Non-pigmented ciliary epithelial cell (primary cell): ENCODE measurements around the gene RYR2.
"Not testable (repeated sequence)": the region's sequence is repeated elsewhere in the genome, so short reads cannot be mapped to it uniquely, and the experiment has no call there.

ENCODE experiments used
- DNase-seq: peaks from one replicate; pipeline ENCODE4 v3.0.0-alpha.2; 2010; ENCODE audit warnings: low read depth

The RYR2 gene

DNA sequence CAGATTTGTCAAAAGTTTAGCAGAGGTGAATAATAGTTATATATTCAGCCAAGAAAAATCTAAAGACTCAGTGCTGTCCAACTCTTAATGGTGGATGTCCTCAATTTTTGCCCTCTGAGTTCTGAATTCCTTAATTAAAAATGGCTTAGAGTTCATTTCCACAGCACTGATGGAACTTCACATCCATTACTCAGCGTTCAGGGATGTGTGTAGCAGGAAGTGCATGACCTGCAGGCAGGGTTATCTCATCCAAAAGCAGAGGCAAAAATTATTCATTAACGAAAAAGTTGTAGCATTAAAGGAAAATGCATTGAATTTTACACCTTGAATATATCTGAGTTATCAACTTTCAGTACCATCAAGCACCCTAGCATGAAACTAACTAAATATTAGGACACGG is 752.1 kb downstream of the RYR2 start:
- no peak for DNase-seq

DNA sequence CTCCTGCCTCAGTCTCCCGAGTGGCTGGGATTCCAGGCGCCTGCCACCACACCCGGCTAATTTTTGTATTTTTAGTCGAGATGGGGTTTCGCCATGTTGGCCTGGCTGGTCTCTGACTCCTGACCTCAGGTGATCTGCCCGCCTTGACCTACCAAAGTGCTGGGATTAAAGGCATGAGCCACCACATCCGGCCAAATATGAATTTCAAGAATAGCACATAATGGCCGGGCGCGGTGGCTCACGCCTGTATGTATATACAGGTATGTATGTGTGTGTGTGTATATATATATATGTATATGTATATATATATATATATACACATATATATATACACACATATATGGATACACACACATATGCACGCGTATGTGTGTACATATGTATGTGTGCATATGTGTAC is 753.6 kb downstream of the RYR2 start:
- no peak for DNase-seq

DNA sequence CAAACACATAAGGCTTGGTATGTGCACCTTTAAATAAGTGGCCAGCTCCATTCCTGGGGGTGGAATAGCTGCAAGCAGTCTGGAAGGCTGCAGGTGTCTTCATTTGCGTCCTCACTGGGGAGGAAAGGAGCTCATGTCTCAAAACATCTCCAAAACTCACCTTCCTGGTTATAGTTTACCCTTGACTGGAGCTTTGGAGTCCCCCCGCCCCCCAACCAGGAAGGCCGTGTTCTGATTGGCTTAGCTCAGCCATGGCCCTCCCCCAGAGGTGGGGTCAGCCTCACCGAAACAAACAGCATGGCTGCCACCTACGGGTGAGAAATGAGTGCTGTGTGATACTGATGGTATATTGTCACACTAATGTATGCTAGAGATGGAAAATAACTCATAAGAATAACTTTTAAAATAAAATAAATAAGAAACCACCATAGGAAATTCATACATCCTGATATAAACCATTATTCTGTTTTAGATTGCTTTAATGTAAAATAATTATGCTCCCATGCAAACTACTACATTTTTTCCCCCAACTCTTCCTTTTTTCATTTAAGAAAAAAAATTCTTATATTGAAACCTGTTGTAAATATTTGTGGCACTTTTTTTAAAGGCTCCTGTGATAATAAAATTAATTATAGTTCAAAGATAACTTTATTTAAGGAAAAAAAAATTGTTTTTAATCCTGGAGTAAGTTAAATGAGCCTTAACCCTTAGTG is 757.9 kb downstream of the RYR2 start:
- no peak for DNase-seq

DNA sequence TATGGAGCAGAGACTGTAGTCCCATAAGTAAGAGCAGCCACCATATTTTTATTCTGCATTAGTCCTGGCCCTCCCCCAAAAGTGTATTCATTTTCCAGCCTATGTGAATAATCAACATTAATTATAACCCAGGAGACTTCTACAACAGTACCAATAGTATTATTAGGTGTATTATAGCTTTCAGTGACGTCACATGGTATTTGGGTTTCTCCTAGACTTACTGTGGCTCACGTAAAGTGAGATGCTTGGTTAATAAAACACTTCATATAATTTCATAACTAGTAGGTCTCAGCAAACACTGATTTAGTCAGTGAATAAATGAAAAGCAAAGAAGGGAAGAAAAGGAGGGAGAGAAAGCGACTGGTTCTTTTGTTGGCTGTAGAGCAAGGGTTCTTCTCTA is 762.5 kb downstream of the RYR2 start:
- DNase-seq = no peak

DNA sequence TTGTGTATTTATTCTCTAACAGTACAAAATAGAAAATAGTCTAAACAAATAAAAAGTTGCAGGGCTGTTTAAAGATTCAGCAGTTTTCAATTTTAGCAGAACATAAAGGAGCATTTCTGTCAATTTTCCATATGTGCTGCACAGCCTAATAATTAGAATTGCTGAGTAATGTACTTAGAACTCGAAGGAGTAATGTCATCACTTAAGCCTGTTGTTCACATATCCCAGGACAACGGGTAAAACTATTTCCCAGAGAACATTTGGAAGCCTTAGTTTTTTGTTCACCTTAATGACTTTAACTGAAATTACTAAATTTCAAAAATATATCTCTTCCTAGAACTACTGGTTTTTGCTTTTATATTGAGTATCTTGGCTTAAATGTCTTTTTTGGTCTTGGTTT is 767.1 kb downstream of the RYR2 start:
- no peak for DNase-seq

DNA sequence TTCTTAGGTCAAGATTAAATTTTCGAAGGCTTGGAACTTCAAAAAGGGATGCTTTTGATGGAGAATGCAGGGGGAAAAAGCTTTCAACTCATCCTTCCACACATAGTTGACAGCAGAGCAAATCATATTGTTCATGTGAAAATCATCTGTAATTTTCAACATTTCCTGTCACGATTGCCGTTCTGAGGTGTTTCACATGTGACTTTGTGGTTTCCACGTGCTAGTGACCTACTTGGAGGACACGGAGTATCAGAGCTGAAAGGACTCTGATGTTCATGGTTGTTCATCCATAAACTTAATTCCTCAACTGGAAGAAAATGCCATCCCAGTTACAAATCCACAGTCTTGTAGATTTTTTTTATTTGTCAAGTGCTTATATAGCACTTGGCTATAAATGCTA is 769.6 kb downstream of the RYR2 start:
- no peak for DNase-seq

DNA sequence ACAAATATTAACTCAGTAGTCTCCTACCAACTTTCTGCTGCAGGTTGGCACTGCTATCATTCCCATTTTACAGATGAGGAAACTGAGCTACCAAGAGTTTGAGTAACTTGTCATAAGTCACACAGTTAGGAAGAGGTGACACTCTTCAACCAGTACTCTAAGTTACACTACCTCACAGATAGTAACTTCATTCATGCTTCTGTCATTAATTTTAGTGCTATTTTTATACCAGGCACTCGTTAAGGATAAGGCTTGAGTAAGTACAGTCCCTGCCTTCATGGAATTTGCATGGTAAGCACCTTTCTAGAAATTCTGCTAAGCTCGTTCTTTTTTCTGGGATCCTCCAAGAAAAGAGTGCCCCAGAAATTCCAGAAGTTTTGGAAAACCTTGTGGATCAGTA is 770.1 kb downstream of the RYR2 start:
- no peak for DNase-seq

DNA sequence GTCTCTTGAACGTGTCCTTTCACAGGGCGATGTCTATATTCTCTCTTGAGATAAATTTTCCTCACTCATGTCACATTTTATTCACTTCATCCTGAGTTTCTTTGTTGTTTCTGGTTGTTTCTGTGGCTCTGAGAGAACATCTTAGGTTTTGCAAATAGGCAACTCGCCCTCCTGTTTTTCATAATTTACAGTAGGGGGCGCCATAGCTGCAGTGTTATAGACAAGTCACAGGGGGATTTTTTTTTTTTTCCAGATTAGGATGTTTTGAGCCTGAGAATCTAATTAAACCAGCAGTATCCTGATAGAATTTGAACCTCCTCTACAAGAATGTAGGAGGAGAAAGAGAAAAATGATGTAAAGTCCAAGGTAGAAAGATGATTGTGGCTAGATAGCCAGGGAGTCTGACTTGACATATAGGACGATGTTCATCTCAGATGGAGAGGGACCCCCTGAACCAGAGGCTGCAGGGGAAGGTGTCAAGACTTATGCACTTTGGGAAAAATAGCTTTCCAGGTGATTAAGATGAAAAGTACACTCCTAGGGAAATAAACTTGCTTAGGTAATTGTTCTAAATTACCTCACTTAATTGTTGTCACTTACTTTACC is 772.4 kb downstream of the RYR2 start:
- DNase-seq = no peak

DNA sequence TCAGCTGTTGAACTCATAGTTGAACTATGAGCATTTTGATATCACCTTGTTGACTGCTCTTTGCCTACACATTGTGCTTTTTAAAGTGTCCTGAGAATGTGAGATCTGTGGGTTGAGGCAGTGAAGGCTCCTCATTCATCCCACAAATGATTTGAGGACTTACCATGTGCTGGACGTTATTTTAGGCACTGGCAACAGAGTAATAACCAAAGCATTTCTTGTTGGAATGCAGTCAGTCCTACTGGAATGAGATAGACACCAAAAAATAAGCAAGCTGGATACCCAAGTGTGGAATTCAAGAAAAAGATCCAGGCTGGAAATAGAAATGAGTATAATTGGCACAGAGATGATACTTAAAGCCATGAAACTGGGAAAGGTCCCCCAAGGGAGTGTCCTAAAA is 775.3 kb downstream of the RYR2 start:
- DNase-seq = no peak

DNA sequence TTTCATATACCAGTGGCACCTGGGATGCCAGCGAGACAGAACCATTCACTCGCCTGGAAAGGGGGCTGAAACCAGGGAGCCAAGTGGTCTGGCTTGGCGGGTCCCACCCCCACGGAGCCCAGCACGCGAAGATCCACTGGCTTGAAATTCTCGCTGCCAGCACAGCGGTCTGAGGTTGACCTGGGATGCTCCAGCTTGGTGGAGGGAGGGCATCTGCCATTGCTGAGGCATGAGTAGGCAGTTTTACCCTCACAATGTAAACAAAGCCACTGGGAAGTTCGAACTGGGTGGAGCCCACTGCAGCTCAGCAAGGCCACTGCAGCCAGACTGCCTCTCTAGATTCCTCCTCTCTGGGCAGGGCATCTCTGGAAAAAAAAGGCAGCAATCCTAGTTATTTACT is 778.6 kb downstream of the RYR2 start:
- not testable (repeated sequence) for DNase-seq

DNA sequence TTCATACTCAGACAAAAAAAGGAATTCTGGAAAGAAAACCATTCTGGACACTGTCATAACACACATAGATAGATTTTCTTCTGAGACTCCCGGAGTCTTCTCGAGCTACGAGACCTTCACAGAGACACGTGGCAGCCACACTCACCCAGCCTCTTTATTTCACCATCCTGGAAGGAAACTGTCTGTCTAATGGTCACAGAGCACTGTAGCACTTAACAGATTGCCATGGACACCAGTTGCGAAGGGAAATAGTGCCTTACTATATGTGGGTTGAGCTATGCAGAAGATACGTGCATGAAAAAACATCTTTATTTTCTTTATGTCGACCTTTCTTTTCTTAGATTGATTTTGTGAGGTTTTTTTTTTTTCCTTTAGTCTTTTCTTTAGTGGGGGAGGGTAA is 790.9 kb downstream of the RYR2 start:
- no peak for DNase-seq

DNA sequence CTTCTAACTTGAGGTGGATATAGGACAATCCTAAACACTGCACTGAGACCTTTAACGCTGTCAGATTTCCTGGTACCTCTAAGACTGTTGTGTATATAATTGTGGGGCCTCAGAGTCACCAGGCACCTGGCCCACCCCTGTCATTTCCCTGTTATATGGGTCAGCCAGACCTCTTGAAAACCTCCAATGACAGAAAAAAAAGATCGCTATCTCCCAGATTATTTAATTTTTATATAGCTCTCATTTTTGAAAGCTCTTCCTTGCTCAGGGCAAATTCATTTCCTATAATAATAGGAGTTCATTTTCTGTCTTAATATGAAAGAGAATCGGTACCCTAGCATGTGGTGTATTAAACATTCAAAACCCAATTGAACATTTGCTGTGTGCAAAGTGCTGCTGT is 792.1 kb downstream of the RYR2 start:
- DNase-seq = no peak

DNA sequence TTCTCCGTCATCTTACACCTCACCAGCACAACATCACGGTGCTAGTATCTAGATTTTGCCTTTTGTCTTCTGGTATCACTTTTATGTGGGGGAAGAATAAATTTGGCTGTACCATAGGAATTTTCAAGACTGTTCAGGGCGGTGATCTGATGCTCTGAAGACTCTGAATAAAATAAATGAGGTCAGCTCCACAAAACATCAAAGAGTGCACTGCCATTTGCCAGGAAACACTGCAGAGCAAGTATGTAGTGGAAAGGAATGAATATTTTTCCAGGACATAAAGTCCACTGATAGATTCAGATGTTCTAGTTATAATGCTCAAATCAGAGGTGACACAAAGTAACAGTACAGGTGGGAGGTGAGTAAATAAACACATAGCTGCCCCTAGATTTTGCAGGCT is 792.5 kb downstream of the RYR2 start:
- no peak for DNase-seq

DNA sequence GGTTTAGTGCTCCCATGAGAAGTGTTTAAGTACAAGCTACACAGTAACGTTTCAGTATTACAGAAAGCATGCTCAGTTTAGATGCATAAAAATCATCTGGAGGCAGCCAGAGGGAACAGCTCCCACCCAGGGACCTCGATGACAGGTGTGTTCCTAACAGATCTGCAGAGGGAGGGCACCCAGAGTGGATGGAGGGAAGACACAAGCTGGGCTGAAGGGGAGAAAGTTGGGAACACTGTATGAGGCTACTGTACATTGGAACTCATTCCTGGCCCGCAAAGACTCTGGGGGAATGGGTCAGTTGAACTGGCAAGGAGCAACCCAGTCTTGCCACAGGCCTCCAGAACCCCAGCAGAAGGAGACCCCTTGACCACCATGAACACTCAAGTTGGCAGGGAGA is 796.3 kb downstream of the RYR2 start:
- DNase-seq = no peak

DNA sequence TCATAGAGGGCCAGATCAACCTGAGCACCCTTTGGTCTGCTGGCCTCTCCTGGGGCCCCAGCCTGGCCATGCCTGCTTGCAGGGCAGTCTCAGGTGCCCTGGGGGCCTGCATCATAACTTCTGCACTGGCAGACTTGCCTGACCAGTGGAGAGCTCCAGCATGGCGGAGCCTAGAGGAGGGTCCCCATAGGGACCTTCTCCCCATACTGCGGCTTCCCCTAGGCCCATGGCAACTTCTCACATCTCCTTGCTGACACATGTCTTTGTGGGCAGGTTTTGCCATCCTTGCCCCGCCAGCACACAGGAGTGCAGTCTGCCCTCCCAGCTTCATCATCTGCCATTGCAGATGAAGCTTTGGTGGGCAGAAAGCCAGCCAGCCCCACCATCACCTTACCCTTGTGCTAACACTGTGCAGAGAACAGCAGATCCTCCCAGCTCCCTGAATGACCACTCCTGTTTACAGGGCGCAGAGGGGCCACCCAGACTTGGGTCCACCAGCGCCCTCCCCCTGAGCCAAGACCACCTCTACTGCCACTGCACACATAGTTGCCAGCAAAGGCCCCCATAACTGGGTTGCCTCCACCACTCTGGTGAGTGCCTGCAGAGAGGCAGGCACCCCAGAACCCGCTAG is 797.0 kb downstream of the RYR2 start:
- DNase-seq = no peak

DNA sequence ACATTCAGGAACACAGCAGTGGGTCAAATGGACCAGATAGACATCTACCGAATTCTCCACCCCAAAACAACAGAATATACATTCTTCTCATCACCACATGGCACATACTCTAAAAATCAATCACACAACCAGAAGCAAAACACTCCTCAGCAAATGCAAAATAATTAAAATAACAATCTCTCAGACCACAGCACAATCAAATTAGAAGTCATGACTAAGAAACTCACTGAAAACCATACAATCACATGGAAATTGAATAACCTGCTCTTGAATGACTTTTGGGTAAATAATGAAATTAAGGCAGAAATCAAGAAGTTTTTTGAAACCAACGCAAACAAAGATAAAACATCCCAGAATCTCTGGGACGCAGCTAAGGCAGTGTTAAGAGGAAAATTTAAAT is 799.5 kb downstream of the RYR2 start:
- no peak for DNase-seq

DNA sequence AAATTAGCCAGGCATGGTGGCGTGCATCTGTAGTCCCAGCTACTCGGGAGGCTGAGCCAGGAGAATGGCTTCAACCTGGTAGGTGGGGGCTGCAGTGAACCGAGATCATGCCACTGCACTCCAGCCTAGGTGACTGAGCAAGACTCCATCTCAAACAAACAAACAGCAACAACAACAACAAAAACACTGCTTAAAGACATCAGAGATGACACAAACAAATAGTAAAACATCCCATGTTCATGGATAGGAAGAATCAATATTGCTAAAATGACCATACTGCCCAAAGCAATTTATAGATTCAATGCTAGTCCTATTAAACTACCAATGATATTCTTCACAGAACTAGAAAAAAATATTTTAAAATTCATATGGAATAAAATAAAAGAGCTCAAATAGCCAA is 801.5 kb downstream of the RYR2 start:
- not testable (repeated sequence) for DNase-seq

DNA sequence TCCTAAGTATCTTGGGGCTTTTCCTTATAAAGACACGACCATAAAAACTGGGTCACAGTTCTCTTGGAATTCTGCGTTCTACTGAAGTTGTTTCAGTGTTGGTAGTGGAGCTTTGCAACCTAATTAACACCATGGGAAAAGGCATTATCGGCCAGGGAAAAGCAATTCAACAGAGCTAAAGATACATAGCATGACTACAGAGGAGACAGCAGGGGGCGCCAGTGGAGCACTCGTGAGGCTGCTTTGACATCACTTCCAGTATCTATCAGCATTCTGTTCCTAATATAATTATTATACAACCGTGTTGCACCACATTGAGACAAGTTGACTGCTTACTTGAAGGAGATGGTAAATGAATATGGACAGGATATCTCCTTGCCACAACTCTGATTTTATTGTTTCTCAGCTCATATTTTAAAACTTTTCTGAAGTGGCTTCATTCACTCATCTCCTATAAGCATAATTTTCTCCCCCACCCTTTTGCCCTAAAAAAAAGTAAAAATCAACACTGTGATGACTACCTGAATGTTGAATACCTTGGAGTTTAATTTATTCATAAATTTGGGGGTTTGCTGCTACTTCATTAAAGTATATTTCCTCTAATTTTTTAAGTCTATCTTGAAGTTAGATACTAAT is 809.3 kb downstream of the RYR2 start:
- DNase-seq = no peak

DNA sequence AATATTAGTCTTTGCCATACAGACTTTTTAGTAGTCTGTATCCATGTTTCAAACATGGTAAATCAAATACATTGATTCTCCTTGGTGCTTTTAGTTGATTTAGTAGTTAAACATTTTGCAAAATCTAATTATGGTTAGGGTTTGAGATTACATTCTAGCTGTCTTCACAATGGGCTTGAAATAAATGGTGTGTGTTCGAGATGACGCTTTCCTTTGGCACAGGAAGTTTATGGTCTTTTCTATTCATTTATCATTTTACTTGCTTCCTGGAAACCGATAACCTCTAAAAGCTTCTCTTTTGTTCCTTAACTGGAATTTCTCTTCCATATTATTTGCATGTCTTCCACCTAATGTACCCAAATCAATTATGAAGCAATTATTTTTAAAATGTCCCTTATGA is 810.4 kb downstream of the RYR2 start:
- no peak for DNase-seq

DNA sequence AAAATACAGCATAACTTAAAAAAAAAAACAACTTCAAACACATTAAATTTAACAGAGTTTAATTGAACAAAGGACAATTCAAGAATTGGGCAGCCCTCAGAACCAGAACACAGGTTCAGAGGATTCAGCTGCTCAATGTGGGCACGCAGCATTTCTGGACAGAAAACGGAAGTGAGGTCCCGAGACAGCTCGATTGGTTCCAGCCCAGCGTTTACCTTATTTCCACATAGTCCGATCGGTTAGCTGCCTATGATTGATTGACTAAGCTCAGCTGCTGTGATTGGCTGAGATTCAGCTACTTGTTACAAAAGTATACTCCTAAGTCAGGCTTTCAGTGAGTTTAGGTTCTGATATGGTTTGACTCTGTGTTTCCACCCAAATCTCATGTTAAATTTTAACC is 815.5 kb downstream of the RYR2 start:
- no peak for DNase-seq

DNA sequence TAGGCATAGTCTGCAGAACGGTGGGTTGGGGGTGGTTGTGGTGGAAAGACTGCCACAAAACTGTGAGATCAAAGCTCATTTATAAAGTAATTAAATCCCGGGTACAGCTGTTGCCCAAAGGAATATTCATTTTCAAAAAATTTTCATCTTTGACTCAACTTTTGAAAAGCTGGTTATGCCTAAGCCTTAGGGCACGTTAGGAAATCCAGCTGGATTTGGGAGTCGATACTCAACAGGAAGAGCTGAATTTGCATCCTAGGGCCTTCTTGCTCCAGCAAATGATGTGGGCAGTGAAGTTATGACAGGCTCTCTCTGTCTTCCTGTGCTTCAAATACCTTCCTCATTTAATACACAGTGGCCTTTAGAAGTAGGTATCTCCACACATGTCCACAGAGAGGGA is 817.0 kb downstream of the RYR2 start:
- no peak for DNase-seq

DNA sequence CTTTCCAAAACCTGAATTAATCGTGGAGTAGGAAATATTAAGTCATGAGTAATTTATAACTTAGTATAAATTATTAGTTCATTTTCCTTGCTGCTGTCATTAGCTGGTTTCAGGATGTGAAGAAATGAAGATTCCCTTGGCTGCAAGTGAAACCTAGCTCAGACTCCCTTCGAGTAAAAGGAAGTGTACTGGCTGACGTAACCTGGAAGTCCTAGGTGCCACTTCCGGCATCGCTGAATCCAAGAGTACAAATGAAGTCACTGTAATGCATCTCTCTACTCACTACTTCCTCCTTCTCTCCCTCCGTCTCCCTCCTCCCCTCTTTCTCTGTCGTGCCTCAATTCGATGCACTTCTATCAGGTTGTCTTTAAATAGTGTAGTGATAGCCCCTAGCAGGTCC is 820.0 kb downstream of the RYR2 start:
- DNase-seq = no peak

DNA sequence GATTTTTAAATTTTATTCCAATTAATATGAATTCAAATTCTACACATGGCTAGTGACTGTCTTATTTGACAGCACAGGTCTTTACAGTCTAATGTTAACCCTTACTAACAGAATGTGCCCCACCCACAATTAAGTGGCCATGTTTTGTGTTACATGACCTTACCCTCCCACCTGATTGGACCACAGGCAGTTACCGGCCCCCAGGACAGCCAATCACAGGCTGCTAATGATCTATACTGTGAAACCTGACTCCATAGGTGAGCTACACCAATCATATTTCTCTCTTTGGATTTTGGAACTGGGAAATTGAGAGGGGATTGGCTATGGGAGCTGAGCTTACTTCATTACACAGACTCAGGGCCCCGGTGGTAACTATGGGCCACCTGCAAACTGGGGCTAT is 821.2 kb downstream of the RYR2 start:
- DNase-seq = no peak
